CD14-positive monocyte (primary cell): ENCODE results near the gene SMIM7. TPM values are rescaled to one million over a fixed set of nuclear protein-coding genes. Genes with fewer than 3 reads are reported as not detected.

Experiments used
- DNase-seq, 3 donors: peaks; one replicate each; pipeline ENCODE4 v3.0.0-alpha.2; 2011 to 2022
- H2AFZ ChIP-seq: 2 replicates; pipeline ENCODE4 v1.6.0; 2012; ENCODE audit warnings: mild to moderate bottlenecking, low read depth, low read length, inconsistent platforms; ENCODE audit not compliant: insufficient read depth, poor library complexity, severe bottlenecking
- H3K27ac ChIP-seq, 2 donors: 1 replicate in 1 of 2; 2 replicates in 1 of 2; pipeline ENCODE4 v1.5.1; 2012 to 2013; ENCODE audit warnings: low read length in 2 of 2, control low read depth in 1 of 2, inconsistent platforms in 1 of 2, low read depth in 1 of 2, mild to moderate bottlenecking in 1 of 2
- H3K27me3 ChIP-seq, 2 donors: one replicate each; pipeline versions ENCODE4 v1.6.0 to v1.6.1; 2011 to 2013; ENCODE audit warnings: low read length in 2 of 2; ENCODE audit not compliant: control insufficient read depth in 2 of 2, insufficient read depth in 2 of 2
- H3K36me3 ChIP-seq, 2 donors: replicated peaks in 1 of 2; 1 replicate in 1 of 2; 2 replicates in 1 of 2; pipeline versions ENCODE4 v1.5.1 to v1.6.1; 2012 to 2013; ENCODE audit warnings: low read length in 2 of 2, control low read depth in 1 of 2, inconsistent platforms in 1 of 2, mild to moderate bottlenecking in 1 of 2; ENCODE audit not compliant: insufficient read depth in 2 of 2, control insufficient read depth in 1 of 2
- H3K4me1 ChIP-seq, 2 donors: 1 replicate in 1 of 2; 2 replicates in 1 of 2; pipeline versions ENCODE4 v1.5.1 to v1.6.1; 2012 to 2013; ENCODE audit warnings: low read length in 2 of 2, control low read depth in 1 of 2, inconsistent platforms in 1 of 2, mild to moderate bottlenecking in 1 of 2, moderate library complexity in 1 of 2; ENCODE audit not compliant: insufficient read depth in 2 of 2, control insufficient read depth in 1 of 2
- H3K4me2 ChIP-seq: replicated peaks from 2 replicates; pipeline ENCODE3; 2012; ENCODE audit warnings: low read length, moderate library complexity, mild to moderate bottlenecking; ENCODE audit not compliant: poor library complexity, severe bottlenecking; ENCODE audit errors: extremely low read depth
- H3K4me3 ChIP-seq, 3 experiments: fragments of 200-600 bp in 1 of 3; sonication (generic) in 1 of 3; replicated peaks in 1 of 3; 1 replicate in 2 of 3; 2 replicates in 1 of 3; pipeline ENCODE4 v1.5.1; 2011 to 2013; ENCODE audit warnings: low read length in 3 of 3, mild to moderate bottlenecking in 3 of 3, control low read depth in 2 of 3, low read depth in 2 of 3, inconsistent platforms in 1 of 3, moderate library complexity in 1 of 3
- H3K79me2 ChIP-seq: 2 replicates; pipeline ENCODE4 v1.6.0; 2012; ENCODE audit warnings: mild to moderate bottlenecking, control low read depth, inconsistent platforms, low read length, moderate library complexity; ENCODE audit not compliant: insufficient read depth
- H3K9ac ChIP-seq: 2 replicates; pipeline ENCODE4 v1.6.0; 2017; ENCODE audit warnings: low read length, mild to moderate bottlenecking; ENCODE audit not compliant: insufficient read depth, poor library complexity, severe bottlenecking
- H3K9me3 ChIP-seq, 2 donors: replicated peaks in 1 of 2; 1 replicate in 1 of 2; 2 replicates in 1 of 2; pipeline versions ENCODE4 v1.5.1 to v1.6.1; 2012 to 2013; ENCODE audit warnings: low read length in 2 of 2, control low read depth in 1 of 2; ENCODE audit not compliant: control insufficient read depth in 1 of 2, insufficient read depth in 1 of 2
- H4K20me1 ChIP-seq: 2 replicates; pipeline ENCODE4 v1.6.0; 2012; ENCODE audit warnings: mild to moderate bottlenecking, low read length, control low read depth, moderate library complexity; ENCODE audit not compliant: insufficient read depth
- H3K27ac Mint-ChIP-seq, 7 donors: one replicate each; pipeline ENCODE4 v1.8.0; 2020; ENCODE audit warnings: mild to moderate bottlenecking in 7 of 7, mixed read lengths in 7 of 7, moderate library complexity in 6 of 7, inconsistent platforms in 2 of 7
- H3K27me3 Mint-ChIP-seq, 3 donors: one replicate each; pipeline ENCODE4 v1.8.0; 2021 to 2022; ENCODE audit warnings: low read depth in 3 of 3, mild to moderate bottlenecking in 3 of 3, mixed read lengths in 3 of 3, moderate library complexity in 3 of 3, inconsistent platforms in 1 of 3
- H3K36me3 Mint-ChIP-seq, 2 donors: one replicate each; pipeline ENCODE4 v1.8.0; 2020; ENCODE audit warnings: mixed read lengths in 2 of 2, inconsistent platforms in 1 of 2, mild to moderate bottlenecking in 1 of 2
- H3K4me1 Mint-ChIP-seq: one replicate; pipeline ENCODE4 v1.8.0; 2020; ENCODE audit warnings: mild to moderate bottlenecking, mixed read lengths
- H3K4me3 Mint-ChIP-seq, 2 donors: one replicate each; pipeline ENCODE4 v1.8.0; 2020; ENCODE audit warnings: mild to moderate bottlenecking in 2 of 2, mixed read lengths in 2 of 2, moderate library complexity in 1 of 2
- H3K9me3 Mint-ChIP-seq, 7 donors: one replicate each; pipeline ENCODE4 v1.8.0; 2020 to 2022; ENCODE audit warnings: mixed read lengths in 7 of 7, mild to moderate bottlenecking in 6 of 7, moderate library complexity in 6 of 7, inconsistent platforms in 2 of 7
- CTCF ChIP-seq: fragments of 200-600 bp; IDR thresholded peaks from one replicate; pipeline ENCODE4 v1.8.0; 2022; ENCODE audit warnings: antibody characterized with exemption, mild to moderate bottlenecking
- WGBS: methylation state at CpG from one replicate; pipeline ENCODE4 v1.1.5; 2013; ENCODE audit warnings: missing lambda C conversion rate; ENCODE audit not compliant: insufficient coverage; 5-methylcytosine and 5-hydroxymethylcytosine counted together
- intact Hi-C, 2 donors: fragments of 100-400 bp; cut with micrococcal nuclease; formaldehyde crosslinking; loops; one replicate each; pipeline versions ENCODE4 v1.15.0 to v1.15.1; 2023
- polyA plus RNA-seq, 3 donors: library from polyadenylated mRNA; depleted of rRNA in 1 of 3; unstranded in 2 of 3; stranded (reverse) in 1 of 3; fragments of 300-500 nt in 2 of 3; fragments of >200 nt in 1 of 3; fragmentation: Illumina TruSeq in 2 of 3; gene quantifications; 1 replicate in 2 of 3; 2 replicates in 1 of 3; pipeline ENCODE4 v1.2.3, GENCODE V29; 2012 to 2021

Gene SMIM7
- polyA plus RNA-seq, 3 donors: 65.5 to 91.7 (median 86.7) TPM

DNA sequence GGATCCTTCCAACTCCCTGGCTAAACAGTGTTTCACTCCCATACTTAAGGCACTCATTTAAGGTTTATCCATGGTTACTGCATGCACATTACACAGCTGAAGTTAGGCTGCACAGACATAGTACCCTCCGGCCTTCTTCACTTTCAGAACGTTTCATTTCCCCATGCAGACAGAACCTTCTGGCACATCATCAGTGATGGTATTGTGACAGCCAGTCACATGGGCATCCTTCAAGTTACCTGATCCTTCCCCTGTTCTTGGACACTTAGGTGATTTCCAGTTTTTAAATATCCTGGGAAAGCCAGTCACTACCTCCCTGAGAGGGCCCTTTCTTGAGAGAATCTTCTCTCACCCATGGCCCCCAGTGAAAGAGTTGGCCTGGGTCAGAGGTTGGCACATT is 9.1 kb downstream of the SMIM7 start:
- Mint-ChIP-seq H3K9me3 (peaks cover 0 to 2% (median 0%) of the 10 kb centered on the region in 7 donors), H3K27me3 (peaks cover 0 to 1% (median 0%) of the 10 kb centered on the region in 3 donors), H3K27ac (peak overlapping the region; percentile 0 to 76 (median 53)), H3K36me3 (peaks cover 79 to 94% of the 10 kb centered on the region in 2 donors), H3K4me3 (no peak overlapping the region), H3K4me1 (peaks cover 27% of the 10 kb centered on the region)
- H3K9ac ChIP-seq: no peak overlapping the region
- no peaks in the 10 kb centered on the region for H3K27me3 ChIP-seq
- WGBS: 33% methylated on average over 1 of the region's 2 CpGs
- H3K4me2 ChIP-seq: no peak overlapping the region
- TF ChIP-seq CTCF: no peak
- no peak overlapping the region for H3K4me3 ChIP-seq
- peaks cover 100% of the 10 kb centered on the region for H4K20me1 ChIP-seq
- H2AFZ ChIP-seq: no peak overlapping the region
- H3K27ac ChIP-seq: peak overlapping the region in 1 of 2 donors; percentile 60
- H3K36me3 ChIP-seq: peaks cover 58 to 93% of the 10 kb centered on the region in 2 donors
- no peak for DNase-seq
- no peaks in the 10 kb centered on the region for H3K9me3 ChIP-seq
- peaks cover 6 to 25% of the 10 kb centered on the region in 2 donors for H3K4me1 ChIP-seq
- H3K79me2 ChIP-seq: peaks cover 77% of the 10 kb centered on the region
- intact Hi-C loops: no loop called here

GRCh38 chr19:16649734-16650133 is 10.2 kb downstream of the SMIM7 start:
- intact Hi-C loops: no loop called here
- H3K4me1 ChIP-seq: peaks cover 6 to 25% of the 10 kb centered on the region in 2 donors
- no peak overlapping the region for H3K4me3 ChIP-seq
- peaks cover 27% of the 10 kb centered on the region for H3K4me1 Mint-ChIP-seq
- peaks cover 79% of the 10 kb centered on the region for H3K79me2 ChIP-seq
- H4K20me1 ChIP-seq: peaks cover 100% of the 10 kb centered on the region
- H3K9me3 Mint-ChIP-seq: peaks cover 0 to 2% (median 0%) of the 10 kb centered on the region in 7 donors
- no peak for TF ChIP-seq CTCF
- peaks cover 78 to 94% of the 10 kb centered on the region in 2 donors for H3K36me3 Mint-ChIP-seq
- 51% methylated on average over 2 of the region's 9 CpGs for WGBS
- no peak overlapping the region for H3K9ac ChIP-seq
- H3K36me3 ChIP-seq: peaks cover 61 to 93% of the 10 kb centered on the region in 2 donors
- no peaks in the 10 kb centered on the region for H3K9me3 ChIP-seq
- peaks cover 0 to 1% (median 0%) of the 10 kb centered on the region in 3 donors for H3K27me3 Mint-ChIP-seq
- H3K27ac ChIP-seq: peak overlapping the region in 1 of 2 donors; percentile 60
- H3K4me2 ChIP-seq: no peak overlapping the region
- no peak overlapping the region for H2AFZ ChIP-seq
- no peak overlapping the region for H3K4me3 Mint-ChIP-seq
- no peaks in the 10 kb centered on the region for H3K27me3 ChIP-seq
- peak overlapping the region in 3 of 7 donors; percentile 46 to 85 (median 82) for H3K27ac Mint-ChIP-seq
- DNase-seq: no peak
